Right renal cortex interstitium (tissue), 3 donors: ENCODE measurements around the gene FILIP1L. TPM values are rescaled to one million over a fixed set of nuclear protein-coding genes. Genes with fewer than 3 reads are reported as not detected.

Experiments used
- DNase-seq, 3 donors: peaks; one replicate each; pipeline ENCODE4 v3.0.0-alpha.2; 2013; ENCODE audit warnings: low read depth in 3 of 3, low spot score in 2 of 3
- polyA plus RNA-seq, 3 donors: library from polyadenylated mRNA; unstranded; fragments of 120-200 nt; gene quantifications; one replicate each; pipeline ENCODE4 v1.2.1, GENCODE V29; 2013; ENCODE audit not compliant: insufficient read length in 3 of 3

The FILIP1L gene
- polyA plus RNA-seq, 3 donors, result 20.4 to 22.5 (median 21.5) TPM

GRCh38 chr3:99958222-99958912, 155.9 kb downstream of the FILIP1L start:
- DNase-seq, result no peak

DNA sequence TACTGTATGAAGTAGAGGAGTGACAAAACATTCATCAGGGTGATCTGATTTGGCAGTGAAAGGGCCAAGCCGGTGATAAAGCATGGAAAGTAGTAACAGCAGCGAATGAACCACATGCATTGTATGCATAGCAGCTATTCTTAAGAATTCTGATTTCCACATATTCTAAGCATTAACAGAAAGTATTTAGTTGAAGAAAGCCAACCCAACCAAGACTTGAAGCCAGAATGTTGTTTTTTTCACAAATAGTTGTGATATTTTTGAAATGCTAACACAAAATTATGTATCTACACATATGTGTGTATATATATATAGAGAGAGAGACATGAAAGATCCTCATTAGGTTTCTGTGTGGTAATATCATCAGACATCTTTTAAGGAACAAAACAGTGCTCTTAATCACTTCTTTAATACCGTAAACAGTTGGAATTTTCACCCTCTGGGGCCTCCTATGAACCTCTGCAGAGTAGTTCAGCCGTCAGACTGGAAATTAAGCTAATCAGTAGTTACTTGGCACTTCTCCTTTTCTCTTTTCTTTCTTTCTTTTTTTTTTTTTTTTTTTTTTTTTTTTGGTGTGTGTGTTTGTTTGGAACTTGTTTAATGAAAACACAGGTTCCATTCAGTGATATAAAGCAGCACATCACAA, 157.0 kb downstream of the FILIP1L start:
- no peak for DNase-seq

DNA sequence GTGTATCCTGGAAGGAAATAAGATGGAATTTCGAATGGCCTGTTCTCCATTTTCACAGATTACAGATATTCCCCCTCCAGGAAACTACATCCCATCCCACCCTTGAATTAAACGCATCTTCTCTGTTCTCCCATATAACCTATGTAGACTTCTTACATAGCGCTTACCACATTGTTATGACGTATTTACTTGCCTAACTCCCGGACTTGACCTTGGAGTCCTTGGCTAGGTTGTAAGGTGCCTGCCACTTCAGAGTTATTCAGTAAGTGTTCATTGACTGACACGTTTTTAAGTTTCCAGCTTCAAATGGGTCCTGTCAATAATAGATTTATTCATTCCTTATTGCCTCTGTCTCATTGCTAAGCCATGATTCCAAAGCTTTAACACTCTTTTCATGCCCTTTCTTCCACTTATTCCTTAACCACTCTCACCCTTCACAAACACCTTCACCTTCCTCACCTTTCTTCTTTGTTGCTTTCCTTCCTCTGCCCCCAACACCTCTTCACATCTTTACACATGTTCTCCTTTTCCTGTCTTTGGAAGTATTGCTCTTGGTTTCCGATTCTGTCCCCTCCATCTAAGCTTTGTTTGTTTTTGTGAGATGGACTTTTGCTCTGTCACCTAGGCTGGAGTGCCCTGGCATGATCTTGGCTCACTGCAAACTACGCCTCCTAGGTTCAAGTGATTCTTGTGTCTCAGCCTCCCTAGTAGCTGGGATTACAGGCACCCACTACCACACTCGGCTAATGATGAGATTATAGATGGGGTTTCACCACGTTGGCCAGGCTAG, 158.3 kb downstream of the FILIP1L start:
- no peak for DNase-seq

GRCh38 chr3:99954914-99955644, 159.2 kb downstream of the FILIP1L start:
- DNase-seq, result no peak

GRCh38 chr3:99953596-99953995, 160.7 kb downstream of the FILIP1L start:
- no peak for DNase-seq

DNA sequence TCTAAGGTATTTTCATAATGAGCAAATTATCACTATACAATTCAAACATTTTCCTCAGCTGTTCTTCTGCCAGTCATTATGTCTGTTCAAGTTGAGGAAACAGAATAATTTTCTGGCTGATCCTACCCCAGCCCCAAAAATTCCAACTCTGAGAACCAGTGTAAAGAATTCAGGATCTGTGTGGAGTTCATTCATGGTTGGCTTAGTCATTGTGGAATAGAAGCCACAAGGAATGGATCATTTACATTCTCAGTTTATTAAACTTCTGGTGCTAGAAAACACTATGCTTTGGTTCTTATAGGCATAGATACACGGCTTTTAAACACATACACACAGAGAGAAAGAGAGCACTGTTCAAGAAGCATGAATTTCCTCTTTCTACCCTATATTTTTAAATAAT, 162.0 kb downstream of the FILIP1L start:
- no peak for DNase-seq

DNA sequence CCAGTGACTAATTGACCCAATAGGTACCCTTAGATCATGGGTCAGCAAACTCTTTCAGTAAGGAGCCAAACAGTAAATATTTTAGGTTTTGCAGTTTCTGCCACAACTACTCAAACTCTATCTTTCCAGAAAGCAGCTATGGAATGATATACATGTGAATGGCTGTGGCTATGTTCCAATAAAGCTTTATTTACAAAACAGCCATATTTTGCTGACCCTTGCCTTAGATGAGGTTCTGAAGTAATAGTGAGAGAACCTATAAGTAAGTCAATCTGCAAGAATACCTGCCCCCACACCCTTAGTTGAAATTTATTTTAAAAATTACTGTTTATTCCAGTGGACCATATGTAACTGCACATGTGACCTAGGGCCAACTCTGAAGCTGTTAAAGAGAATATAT, 162.6 kb downstream of the FILIP1L start:
- no peak for DNase-seq

DNA sequence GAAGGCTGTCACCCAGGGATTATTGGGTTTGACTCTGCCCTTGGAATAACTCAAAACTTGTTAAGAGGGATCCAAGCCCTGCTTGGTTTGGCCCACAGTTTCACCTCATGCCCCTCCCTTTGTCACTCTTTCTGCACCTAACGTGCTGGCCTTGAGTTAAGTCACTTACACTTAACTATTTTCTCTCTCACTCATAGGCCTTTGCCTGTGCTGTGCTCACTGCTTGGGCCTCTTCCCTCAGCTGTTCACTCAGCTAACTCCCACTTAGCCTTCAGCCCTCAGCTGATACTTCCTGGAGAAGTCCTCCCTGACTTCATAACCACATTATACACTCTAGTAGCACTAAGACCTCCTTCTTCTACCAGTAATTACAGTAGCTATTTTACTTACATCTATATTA, 163.4 kb downstream of the FILIP1L start:
- DNase-seq, result no peak

GRCh38 chr3:99949956-99950670, 164.2 kb downstream of the FILIP1L start:
- no peak for DNase-seq

GRCh38 chr3:99948467-99949089, 165.7 kb downstream of the FILIP1L start:
- DNase-seq, result no peak

DNA sequence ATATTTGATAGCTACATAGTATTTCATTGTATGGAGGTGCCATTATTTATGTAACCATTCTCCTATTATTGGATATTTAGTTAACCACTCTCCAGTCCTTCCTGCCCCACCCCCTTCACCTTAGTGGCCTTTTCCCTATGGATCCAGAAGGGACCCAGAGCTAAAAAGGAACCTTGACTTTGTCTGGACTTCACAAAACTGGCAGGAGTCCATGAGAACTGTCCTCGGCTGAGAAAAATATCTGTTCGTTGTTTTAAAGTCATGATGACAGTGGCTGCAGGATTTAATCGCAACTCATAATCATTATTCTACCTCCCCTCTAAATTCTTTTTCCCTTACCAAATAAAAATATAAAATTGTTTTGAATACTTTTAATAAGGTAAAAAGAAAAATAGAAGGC, 166.9 kb downstream of the FILIP1L start:
- DNase-seq, result no peak

GRCh38 chr3:99945328-99945995, 168.8 kb downstream of the FILIP1L start:
- no peak for DNase-seq

DNA sequence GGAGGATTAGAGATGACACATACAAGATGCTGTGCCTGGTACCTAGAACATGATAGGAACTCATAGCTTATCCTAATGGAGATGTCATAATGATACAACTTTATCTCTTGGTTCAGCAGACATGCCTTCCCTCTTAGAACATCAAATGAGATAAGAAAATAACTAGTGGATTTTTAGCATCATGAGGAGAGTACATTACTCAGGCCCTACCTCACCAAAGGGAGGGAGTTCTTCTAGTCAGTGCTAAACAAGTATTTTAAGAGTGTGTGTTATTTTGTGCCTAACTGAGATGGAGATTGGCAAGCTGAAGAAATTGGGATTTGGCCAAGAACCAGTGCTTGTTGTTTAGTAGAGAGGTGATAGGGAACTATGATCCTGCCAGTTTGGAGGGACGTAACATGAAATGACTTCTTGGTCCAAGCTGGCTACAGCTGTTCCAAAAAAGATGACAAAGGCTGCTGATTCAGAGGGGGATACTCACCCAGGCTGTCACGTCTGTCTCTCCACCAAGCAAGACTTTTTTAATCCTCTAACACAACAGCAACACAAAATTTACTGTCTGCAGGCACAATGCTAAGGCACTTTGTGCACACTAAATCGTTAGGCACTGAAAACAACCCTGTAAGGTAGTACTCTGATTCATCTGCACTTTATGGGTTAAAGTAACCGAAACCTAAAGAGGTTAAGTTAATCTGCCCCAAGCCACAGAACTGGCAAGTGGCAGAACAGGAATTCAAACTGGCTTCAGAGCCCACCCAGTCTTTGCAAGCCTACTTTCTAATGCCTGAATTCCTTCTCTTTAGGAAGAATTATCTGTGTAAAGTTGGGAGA, 170.2 kb downstream of the FILIP1L start:
- DNase-seq, result no peak

- no peak for DNase-seq
Measured at GRCh38 chr3:99941211-99941610, 173.1 kb downstream of the FILIP1L start.

GRCh38 chr3:99940350-99940749, 174.0 kb downstream of the FILIP1L start:
- no peak for DNase-seq

DNA sequence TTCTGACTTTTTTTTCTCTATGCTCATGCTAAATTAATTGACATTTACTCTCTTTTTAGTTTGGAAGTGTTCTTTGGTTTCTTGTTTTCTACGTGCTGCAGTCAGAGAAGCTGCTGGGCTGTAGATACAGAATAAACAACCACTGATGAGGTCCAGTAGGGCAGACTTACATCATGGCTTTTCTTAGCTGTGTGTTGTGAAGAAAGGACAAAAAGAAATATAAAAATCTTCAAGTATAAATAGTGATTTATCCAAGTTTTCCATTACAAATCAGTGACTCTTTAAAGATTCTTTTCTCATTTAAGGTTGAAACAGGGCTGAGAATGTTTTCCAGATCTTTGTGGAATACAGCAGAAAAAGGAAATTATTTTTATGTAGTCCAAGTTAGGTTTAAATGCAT, 174.4 kb downstream of the FILIP1L start:
- DNase-seq, result no peak

DNA sequence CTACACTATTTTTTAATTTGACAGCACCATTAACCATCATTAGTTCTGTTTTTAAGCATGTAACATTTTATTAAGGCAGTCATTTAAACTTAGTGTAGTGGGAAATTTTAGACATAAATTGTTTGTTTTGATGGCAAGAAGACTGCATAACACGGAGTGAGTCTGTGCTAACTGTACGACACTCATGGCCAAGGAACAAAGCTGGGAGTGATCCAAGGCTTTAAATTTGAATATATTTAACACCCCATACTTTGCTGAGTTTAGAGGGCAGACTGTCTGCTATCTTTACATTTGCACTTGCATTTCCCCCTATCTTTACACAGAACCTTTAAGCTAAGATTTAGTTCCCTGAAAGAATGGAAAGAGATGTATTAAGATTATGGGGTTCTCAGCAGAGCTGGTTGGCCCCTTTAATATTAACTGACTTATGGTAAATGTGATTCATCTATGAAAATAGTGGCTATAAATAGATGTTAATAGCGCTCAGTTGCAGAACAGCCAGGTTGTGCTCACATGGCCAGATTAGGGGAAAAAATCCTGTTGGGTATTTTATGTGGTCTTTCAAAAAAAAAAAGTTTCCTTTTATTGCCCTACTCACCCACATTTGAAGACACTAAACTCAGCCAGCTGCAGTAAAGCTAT, 175.9 kb downstream of the FILIP1L start:
- no peak for DNase-seq
